Measurements from ENCODE around the gene LPAR1. TPM values are rescaled to one million over a fixed set of nuclear protein-coding genes. Genes with fewer than 3 reads are reported as not detected.
A peak's percentile ranks its signal among the peaks of the same experiment; 100 is the strongest.

The LPAR1 gene
- total RNA-seq, 1 experiment from 2014 or later = 28.3 TPM

DNA sequence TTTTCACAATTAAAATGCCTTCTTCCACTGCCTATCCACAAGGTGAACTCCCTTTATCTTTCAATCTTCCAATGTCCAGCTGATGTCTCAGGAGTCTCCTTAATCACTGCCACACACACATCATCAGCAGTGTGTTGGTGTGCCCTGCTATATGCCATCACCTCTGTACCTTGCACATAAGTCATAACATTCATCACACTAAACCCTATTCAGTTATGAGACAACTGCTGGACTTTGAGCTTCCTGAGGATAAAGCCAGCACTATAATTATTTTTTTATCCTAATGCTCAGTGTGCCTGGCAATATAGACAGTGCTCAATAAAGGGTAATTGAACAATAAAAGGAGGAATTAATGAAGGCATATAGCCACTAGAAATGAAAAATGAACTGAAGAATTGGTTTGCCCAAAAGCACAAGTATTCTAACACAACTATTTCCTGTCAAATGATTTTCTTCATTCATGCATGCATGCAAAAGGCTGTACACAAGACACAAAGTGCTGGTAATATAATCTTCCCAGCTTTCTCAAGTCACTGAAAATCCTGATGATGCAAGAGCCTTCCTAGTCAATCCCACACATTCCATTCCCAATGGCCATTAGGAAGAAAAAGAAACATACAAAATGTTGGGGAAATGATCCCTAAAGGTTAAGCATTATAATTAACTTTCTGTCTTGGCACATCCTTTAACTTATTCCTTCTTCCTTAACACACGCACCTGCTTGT lies 32.4 kb downstream of the LPAR1 start:
- TF ChIP-seq EZH2 (IDR thresholded peaks at IDR 0.05; ENCODE audit: borderline replicate concordance, low read depth, low read length, poor library complexity, severe bottlenecking) = no peak
- TF ChIP-seq, protein P1, sequence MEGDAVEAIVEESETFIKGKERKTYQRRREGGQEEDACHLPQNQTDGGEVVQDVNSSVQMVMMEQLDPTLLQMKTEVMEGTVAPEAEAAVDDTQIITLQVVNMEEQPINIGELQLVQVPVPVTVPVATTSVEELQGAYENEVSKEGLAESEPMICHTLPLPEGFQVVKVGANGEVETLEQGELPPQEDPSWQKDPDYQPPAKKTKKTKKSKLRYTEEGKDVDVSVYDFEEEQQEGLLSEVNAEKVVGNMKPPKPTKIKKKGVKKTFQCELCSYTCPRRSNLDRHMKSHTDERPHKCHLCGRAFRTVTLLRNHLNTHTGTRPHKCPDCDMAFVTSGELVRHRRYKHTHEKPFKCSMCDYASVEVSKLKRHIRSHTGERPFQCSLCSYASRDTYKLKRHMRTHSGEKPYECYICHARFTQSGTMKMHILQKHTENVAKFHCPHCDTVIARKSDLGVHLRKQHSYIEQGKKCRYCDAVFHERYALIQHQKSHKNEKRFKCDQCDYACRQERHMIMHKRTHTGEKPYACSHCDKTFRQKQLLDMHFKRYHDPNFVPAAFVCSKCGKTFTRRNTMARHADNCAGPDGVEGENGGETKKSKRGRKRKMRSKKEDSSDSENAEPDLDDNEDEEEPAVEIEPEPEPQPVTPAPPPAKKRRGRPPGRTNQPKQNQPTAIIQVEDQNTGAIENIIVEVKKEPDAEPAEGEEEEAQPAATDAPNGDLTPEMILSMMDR (conservative IDR thresholded peaks at IDR 0.05; ENCODE audit: low read depth, low read length) = no peak

DNA sequence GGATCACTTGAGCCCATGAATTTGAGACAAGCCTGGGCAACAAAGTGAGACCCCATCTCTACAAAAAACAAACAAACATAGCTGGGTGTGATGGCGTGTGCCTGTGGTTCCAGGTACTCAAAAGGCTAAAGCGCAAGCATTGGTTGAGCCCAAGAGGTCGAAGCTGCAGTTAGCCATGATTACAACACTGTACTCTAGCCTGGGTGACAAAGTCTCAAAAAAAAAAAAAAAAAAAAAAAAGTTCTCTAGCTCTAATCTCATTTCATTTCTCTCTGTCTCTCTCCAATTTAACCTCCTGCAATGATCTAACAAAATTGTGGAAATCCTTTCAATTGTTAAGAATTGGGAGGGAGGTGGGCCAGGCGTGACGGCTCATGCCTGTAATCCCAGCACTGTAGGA lies 33.3 kb downstream of the LPAR1 start:
- Histone ChIP-seq H3K9me3 (ENCODE audit: low read depth, low read length, poor library complexity, severe bottlenecking) (no peaks in the 10 kb centered on the region), H3K4me1 (ENCODE audit: insufficient read depth, low read length, poor library complexity, severe bottlenecking) (peaks cover 46% of the 10 kb centered on the region), H3K36me3 (ENCODE audit: insufficient read depth, low read length, poor library complexity, severe bottlenecking) (no peaks in the 10 kb centered on the region), H3K27ac (ENCODE audit: low read depth, low read length, poor library complexity, severe bottlenecking) (no peak overlapping the region), H3K27me3 (replicated peaks; ENCODE audit: insufficient read depth, low read depth, low read length, poor library complexity) (no peaks in the 10 kb centered on the region), H3K4me3 (ENCODE audit: low read depth, low read length, poor library complexity, severe bottlenecking) (no peak overlapping the region)
- no peak for DNase-seq (ENCODE audit: low spot score)
- BruUV-seq (replicated peaks) = no TSS peak
- ChIA-PET POLR2A (ENCODE audit: low non-redundant PET) (no interaction called here), CTCF (no interaction called here)
- TF ChIP-seq EZH2 (IDR thresholded peaks at IDR 0.05; ENCODE audit: borderline replicate concordance, low read depth, low read length, poor library complexity, severe bottlenecking) = no peak
- TF ChIP-seq, protein P1 (conservative IDR thresholded peaks at IDR 0.05; ENCODE audit: low read depth, low read length) = no peak
- intact Hi-C loops (cut with micrococcal nuclease; ENCODE audit: unreplicated experiment) = no loop called here

More for the DNA sequence above, 32.4 kb downstream of the LPAR1 start:
- Histone ChIP-seq H3K36me3 (ENCODE audit: insufficient read depth, low read length, poor library complexity, severe bottlenecking) (no peaks in the 10 kb centered on the region), H3K4me3 (ENCODE audit: low read depth, low read length, poor library complexity, severe bottlenecking) (no peak overlapping the region), H3K27ac (ENCODE audit: low read depth, low read length, poor library complexity, severe bottlenecking) (no peak overlapping the region), H3K27me3 (replicated peaks; ENCODE audit: insufficient read depth, low read depth, low read length, poor library complexity) (no peaks in the 10 kb centered on the region), H3K9me3 (ENCODE audit: low read depth, low read length, poor library complexity, severe bottlenecking) (no peaks in the 10 kb centered on the region), H3K4me1 (ENCODE audit: insufficient read depth, low read length, poor library complexity, severe bottlenecking) (peaks cover 42% of the 10 kb centered on the region)
- BruUV-seq (replicated peaks) = no TSS peak
- intact Hi-C loops (cut with micrococcal nuclease; ENCODE audit: unreplicated experiment) = no loop called here
- DNase-seq (ENCODE audit: low spot score) = no peak
- POLR2A ChIA-PET (ENCODE audit: low non-redundant PET) = no interaction called here
- CTCF ChIA-PET = no interaction called here

DNA sequence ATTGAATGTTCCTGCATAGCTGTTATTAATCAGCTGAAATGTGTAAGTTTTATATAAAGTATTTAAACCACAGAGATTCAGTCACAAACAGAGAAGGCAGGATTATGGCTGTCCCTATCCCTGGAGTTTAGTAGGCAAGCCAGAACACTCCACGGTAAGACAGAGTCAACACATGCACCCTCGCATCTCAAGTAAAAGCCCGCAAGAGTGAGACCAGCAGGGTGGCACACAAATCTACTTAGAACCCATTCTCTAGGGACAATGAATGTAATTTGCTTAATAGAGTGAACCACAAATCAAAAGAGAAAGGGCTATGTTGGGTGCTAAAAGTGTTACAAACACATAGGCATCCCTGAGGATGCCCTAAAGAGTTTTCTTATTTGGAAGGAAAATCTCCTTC lies 35.1 kb downstream of the LPAR1 start:
- BruUV-seq (replicated peaks) = no TSS peak
- Histone ChIP-seq H3K4me3 (ENCODE audit: low read depth, low read length, poor library complexity, severe bottlenecking) (no peak overlapping the region), H3K27me3 (replicated peaks; ENCODE audit: insufficient read depth, low read depth, low read length, poor library complexity) (no peaks in the 10 kb centered on the region), H3K4me1 (ENCODE audit: insufficient read depth, low read length, poor library complexity, severe bottlenecking) (peaks cover 60% of the 10 kb centered on the region), H3K36me3 (ENCODE audit: insufficient read depth, low read length, poor library complexity, severe bottlenecking) (no peaks in the 10 kb centered on the region), H3K9me3 (ENCODE audit: low read depth, low read length, poor library complexity, severe bottlenecking) (no peaks in the 10 kb centered on the region), H3K27ac (ENCODE audit: low read depth, low read length, poor library complexity, severe bottlenecking) (no peak overlapping the region)
- DNase-seq (ENCODE audit: low spot score) = peak; percentile 73
- CTCF ChIA-PET = no interaction called here
- TF ChIP-seq, protein P1 (conservative IDR thresholded peaks at IDR 0.05; ENCODE audit: low read depth, low read length) = no peak
- no peak for TF ChIP-seq EZH2 (IDR thresholded peaks at IDR 0.05; ENCODE audit: borderline replicate concordance, low read depth, low read length, poor library complexity, severe bottlenecking)
- intact Hi-C loops (cut with micrococcal nuclease; ENCODE audit: unreplicated experiment) = no loop called here
- POLR2A ChIA-PET (ENCODE audit: low non-redundant PET) = no interaction called here

Data from A673 (cell line).